HG02938 (cell line): ENCODE results near the gene VWA8.
"Not testable (repeated sequence)": the region's sequence is repeated elsewhere in the genome, so short reads cannot be mapped to it uniquely, and the experiment has no call there.

Experiments used
- ATAC-seq: cut with Tn5 transposase; IDR thresholded peaks from one replicate; pipeline ENCODE4 v1.9.1; 2021; ENCODE audit warnings: mild to moderate bottlenecking, moderate library complexity; ENCODE audit not compliant: unreplicated experiment

VWA8 gene

DNA sequence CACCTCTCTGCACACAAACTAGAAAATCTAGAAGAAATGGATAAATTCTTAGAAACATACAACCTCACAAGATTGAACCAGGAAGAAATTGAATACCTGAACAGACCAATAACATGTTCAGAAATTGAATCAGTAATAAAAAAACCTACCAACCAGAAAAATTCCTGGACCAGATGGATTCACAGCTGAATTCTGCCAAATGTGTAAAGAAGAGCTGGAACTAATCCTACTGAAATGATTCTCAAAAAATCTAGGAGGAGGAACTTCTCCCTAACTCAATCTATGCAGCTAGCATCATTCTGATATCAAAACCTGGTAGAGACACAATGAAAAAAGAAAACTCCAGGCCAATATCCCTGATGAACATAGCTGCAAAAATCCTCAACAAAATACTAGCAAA, 336.9 kb downstream of the VWA8 start:
- ATAC-seq = no peak

DNA sequence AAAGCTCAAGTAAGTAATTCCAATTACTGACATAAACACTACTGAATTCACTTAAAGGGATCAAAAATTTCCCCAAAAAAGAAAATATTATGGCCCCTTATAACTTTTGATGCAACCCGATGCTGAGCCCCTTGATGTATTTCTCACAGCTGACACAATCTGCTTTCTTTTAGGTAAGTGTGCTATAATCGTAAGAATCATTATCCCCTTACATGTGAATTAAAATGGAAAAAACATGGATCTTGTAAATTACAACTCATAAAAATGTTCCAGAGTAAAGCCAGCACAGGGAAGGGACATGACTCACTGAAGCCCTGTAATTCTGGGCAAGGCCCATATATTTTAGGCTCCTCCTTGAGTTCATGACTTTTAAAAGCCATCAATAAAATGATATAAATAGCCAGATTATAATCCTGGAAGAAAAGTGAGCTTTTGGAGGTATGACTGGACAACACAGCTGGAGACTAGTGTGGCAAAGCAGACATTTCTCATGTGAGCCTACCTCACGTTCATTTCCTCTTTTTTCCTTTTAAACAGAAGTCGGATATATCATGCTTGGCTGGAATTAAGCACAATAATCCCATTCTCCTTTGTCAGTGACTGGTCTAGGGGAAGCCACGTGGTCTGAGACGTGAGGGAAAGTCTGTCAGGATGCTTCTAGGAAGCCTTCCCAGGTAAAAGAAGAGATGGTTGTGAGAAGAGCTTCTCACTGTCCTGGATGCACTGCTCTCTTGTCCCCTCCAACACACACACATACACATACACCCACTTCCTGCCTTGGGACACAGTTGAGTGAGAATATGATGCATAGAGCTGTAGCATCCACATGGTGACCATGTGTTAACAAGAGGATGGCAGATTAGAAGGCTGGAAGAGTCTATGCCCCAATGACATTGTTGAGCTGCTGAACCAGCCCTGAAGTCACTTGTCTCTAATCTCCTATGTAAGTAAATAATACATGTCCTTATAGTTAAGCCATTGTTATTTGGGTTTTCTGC, 338.2 kb downstream of the VWA8 start:
- ATAC-seq = no peak

DNA sequence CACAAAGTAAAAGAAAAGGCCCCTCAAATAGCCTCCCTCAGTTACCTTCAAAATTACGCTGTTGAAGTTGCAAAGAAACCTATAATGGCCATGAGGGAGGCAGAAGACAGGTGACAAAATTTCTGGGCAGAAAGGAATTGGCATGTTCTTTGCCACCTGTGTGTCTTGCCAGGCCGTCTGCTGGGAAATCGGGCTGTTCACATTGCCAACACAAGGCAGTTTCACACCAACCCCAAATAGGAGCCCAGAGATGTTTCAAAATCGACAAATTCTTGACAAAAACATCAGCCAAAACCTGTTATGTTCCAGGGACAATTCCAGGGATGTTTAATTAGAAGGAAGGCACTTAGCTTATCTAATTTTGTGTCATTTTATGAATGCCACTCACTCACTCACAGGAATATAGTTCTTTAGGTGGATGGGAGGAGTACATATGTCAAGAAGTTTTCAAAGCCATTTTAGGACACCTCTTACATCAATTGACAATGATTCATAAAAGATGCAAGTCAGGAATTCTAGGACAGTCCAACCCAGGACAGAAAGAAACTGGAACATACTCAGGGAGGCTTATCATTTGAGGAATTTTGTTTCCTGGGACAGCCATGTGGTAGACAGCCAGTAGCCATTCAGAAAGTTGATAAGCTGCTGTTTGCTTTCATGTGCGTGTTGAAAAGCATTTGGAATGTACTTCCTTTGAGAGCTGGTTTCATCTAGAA, 339.0 kb downstream of the VWA8 start:
- no peak for ATAC-seq

DNA sequence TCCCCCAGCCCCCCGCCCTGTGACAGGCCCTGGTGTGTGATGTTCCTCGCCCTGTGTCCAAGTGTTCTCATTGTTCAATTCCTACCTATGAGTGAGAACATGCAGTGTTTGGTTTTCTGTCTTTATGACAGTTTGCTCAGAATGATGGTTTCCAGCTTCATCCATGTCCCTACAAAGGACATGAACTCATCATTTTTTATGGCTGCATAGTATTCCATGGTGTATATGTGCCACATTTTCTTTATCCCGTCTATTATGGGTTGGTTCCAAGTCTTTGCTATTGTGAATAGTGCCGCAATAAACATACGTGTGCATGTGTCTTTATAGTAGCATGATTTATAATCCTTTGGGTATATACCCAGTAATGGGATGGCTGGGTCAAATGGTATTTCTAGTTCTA, 343.3 kb downstream of the VWA8 start:
- ATAC-seq = not testable (repeated sequence)

DNA sequence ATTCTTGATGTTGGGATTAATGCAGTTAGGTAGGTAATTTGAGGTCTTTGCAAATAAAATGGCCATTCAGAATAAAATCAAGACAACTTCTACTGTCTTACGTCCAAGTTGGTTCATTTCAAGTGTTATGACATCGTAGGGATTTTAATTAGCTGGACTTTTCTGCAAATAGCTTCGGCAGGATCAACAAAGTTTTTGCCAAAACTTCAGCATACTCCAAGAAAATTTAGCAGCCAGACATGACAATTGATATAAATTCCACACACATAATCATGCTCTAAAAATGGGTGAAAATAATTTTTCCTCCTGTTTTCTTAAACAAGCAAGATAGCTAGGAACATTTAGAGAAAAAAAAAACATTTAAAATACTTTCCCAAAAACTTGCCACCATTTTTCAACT, 344.8 kb downstream of the VWA8 start:
- ATAC-seq = no peak

DNA sequence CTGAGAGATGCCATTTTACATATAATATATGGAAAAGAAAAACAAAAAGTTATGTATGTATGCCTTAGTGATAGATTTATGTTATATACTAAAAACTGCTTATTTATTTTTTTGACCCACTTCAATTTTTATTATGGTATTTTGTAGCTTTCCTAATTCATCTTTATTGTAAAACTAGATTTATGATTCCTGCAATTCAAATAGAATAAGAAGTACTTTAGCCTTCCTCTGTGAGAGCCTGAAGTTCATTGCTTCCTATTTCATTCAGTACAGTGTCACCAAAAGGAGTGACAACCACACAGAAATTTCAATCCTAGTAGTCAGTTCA, 345.4 kb downstream of the VWA8 start:
- ATAC-seq = no peak

DNA sequence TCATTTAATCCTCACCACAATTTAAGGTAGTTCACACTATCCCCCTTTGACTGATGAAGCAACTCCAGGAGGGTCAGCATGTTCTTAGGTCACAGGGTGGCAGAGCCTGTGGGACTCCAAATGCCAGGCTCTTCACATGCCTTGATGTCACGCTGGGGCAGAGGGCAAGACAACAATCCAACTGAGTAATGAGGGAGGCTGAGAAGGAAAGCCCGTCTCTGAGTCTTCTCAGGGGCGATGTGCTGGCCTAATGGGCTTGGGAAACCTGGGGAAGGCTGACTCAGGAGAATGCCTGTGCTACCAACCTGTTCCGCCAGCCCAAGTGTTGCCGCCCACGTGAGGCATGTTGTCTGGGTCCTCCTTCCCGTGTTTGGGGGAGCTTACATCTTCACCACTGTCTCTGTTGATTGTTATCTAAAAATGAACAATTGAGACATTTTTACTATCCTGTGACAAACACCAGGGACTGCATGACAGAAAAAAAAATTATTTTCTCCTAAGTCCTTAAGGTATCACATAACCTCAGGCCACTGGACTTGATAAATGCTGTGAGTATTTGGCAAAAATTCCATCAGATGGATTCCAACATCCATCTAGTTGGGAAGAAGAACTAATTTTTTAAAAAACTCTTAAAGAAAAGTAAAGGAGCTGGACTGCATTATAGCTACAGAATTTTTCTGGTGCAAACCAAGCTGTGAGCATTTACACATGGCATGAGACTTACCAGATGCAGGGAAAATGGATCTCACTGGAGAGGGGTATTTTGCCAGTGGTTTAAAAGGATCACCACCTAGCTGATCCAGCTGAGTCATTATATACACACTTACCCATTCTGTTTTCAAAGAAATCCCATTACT, 346.0 kb downstream of the VWA8 start:
- no peak for ATAC-seq

DNA sequence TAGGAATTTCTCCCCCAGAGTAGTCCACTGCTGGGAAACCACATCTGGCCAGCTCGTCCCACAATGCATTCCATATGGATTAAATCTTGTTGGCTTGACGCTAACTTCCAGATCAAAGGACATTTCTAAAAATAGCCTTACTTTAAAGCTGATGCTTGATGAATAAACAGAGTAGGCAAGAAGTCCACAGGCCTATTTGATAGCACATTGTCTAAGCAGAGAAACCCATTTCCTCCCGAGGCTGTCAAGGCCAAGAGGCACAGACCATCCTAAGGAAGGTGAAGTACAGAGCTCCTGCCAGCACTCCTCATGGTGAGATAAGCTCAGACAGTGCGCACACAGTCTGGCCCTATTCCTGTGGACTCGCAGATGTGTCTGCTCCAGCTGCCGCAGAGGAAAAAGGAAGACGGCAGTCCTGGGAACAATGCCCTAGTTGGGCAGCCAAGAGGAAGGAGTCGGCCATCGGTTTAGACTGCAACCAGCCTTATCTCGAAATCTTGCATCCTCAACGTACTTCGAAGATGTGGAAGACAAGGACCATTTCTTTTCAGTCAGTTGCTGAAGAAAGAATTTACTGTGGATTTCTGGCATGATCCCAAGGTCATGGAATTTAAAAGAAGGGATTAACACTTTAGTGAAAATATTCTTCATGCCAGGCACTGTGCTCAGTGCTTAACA, 346.8 kb downstream of the VWA8 start:
- no peak for ATAC-seq

DNA sequence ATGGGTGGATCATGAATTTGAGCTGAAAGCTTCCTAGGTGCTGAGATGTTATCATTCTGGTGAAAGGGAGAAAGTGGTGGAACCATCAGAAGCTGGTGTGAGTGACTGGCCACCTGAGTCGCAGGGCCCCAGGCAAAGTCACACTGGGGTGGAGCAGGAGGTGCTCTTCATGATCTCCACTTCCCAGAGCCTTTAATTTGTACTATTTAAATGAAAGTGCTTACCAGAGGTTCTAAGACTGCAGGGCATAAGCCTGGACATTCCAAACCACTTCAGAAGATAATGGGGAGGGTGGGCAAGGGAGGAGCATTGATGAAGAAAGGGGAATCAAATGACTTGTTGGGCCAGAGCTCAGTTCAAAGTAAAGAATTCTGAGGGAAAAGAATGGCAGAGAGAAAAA, 347.4 kb downstream of the VWA8 start:
- no peak for ATAC-seq

DNA sequence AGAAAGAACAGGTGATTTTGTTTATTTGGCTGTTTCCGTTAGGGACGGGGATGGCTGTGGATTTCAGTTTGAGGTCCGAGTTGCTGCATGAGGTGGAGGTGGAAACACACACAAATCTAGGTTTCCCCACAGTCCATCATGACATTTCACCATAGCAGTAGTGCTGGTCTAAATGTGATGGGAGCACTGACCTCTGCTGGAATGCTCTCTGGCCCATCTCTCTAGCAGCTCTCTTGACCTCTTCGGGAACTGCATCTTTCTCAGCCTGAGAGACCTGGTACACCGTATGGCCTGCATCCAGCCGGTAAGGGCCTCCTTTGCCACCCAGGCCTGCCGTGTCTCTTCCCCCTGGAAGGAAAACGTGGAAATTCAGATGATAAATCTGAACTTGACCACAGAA, 349.5 kb downstream of the VWA8 start:
- ATAC-seq = no peak

DNA sequence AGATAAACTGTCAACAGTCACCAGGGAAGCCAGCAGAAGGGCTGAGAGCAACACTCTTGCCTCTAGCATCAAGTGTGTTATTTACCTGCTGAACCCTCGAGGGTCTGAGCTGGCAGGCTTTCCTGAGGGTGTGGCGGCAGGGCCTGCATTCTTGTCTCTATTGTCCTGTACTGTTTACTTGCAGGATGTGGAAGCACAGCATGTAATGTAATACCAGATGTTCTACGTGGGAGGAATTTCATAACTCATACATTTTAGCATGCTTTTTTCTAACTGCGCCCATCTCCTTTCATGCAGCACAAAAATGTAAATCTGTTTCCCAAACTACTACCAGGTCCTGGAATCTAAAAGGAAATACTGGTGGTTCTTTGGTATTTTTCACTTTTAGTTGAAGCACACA, 350.5 kb downstream of the VWA8 start:
- ATAC-seq = no peak

DNA sequence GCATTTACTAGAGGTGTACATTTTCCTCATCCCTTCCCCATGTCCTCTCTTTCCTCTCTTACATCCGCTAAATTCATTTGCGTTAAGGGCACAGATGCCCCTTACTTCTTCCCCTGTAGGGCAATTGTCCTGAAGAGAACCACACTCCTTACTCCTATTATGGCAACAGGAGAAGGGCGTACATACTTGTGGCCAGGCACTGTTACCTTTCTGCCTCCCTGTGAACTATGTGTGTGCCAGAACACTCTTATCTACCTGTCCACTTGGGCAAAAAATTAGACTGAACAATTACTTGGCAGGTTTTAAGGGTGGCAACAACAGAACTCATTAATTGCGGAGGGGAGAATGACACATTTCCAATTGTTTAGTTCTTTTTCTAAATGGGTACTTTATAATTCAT, 351.1 kb downstream of the VWA8 start:
- ATAC-seq = no peak

DNA sequence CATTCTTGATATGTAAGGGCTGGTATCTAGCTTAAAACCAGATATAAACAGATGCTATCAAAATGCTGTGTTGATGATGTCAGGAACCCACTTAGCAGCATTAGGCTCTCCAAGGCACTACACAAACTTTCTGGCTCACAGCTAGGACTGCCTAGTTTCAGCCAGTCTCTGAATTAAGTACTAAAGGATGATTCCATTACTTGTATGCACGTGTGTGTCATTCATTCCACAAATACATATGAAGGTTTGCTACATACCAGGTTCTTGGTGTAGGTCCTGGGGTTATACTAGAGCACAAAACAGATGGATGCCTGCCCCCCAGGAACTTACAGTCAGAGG, 352.1 kb downstream of the VWA8 start:
- no peak for ATAC-seq

DNA sequence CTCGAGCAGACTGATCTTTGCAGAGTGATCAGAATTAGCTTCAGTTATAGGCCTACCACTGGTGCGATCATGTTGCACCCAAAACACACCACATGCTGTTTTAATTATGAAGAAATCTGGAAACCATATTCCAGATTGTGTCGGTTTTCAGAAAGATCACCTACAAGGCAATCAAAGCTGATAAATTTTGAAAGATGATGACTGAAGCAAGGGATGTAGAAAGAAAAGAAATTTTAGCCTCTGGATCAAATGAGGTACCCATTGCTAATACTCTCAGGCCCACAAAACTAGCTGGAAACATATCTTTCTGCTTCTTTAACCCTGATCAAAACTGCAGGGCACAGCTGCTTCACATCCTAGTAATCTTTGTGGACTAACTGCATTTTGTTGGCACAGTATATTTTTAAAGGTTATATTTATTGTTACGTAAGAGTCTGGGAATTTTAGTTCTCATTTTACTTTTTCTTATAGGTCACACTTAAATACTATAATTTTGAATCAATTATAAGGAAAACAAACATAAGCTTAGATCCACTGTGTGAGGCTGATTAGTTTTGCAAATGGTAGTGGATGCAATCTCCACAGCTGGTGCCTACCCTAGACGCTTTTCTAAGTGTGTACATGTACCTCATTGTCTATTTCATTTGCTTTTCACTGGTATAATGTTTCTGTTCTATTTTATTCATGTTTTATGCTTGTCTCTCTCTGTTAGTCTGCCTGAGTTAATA, 352.6 kb downstream of the VWA8 start:
- ATAC-seq = no peak

DNA sequence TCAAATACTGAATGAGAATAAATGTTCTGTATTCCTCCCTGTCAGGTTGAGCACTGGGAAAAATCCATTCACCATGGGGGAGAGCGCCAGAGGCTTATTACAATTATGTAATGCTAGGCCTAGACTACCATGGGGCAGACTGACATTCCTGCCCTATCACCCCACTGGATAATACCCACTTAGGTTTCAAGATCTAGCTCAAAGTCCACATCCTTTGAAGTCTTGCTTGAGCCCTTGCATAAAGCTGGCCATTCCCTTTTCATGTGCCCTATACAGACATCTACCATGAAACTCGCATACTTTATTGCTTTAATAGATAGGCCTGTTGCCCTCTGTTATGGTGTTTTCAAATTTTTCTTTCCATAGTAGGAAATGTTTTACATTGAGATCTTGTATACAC, 354.3 kb downstream of the VWA8 start:
- no peak for ATAC-seq

DNA sequence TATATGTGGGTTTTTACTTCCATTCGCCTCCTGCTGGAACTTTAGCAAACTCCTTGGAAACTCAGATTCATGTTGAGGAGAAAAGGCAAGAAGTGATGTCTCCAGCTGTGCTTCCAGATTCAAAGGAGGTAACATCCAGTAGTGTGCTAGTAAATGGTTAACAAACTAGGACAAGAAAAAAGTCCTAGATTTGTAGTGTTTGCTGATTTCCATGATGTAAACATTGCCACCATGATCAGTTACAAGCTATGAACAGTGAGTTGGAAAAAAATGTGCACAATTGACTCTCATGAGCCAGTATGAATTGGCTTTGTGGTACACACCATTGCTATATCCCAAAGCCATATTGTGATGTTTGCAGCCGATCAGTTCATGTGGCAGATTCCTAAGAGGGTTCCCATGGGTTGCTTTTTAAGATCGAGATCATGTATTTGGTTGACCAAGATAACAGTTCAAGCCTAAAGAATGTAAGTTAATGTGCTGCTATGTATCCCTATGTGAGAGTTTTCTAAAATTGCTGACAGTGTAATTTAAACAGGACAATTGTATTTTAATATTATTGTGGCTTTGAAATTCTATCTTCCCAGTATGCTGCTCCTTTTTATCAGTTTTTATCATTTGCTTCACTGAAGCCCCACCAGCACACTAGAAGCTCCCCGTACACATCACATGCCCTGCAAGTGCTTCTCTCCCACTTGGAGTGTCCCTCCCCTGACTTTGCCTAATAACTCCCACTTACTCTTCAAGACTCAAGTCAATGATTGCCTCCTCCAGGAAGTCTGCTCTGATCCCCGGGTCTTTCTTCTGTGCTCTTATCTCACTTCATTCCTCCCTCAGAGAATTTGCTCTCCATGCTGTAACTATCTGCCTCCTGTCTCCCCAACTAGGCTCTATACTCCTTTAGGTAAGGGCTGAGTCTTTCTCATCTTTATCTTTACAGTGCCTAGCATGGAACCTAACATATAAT, 355.3 kb downstream of the VWA8 start:
- no peak for ATAC-seq

DNA sequence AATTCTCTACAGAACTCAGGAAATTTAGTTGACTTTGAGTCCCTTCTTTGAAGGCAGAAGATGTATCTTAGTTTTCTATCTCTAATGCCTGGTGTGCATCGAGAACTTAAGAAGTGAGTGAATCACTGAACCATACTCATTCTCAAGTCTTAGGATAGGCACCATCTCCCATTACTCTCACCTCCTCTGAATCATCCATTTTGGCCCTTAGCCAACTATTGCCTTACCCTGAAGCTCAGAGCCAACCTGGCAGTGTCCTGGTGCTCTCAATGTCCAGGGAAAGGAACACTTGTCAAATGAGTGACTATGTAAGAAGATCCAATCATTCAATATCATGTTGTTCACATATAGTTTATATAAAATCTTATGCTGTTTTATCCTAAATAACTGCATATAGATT, 357.0 kb downstream of the VWA8 start:
- ATAC-seq = no peak

DNA sequence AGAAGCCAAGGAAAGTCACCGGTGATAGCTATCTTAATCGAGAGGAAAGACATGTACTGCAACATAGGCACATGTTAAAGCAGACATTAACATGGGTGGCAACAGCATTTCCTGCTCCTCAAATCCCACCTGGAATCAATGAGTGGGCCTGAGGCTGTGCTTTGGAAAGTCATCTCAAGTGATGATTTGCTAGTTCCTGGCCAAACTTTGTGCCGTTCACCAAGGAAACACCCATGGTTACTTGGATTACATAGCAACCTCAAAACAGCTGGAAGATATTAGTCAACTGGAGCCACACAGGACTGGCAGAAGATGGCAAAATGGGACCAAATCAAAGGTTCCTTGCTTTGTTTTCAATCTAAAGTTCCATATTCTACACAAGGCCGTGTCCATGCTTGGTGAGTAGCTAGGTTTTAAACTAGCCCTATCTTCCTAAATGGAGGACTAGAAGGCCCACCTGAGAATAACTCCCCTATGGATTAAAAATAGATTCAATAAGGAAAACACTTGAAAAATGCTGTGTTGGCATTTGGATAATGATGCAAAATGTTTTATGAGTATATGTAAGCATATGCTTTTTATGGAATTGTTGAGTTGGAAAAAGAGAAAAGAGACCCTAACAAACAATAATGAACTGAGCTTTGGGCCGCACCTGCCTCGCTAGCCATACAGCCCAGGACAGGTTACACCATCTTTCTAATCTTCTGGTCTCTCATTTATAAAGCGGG, 359.0 kb downstream of the VWA8 start:
- ATAC-seq = no peak
